T-helper 2 cell treated with Interferon-gamma antibody and Interleukin-4, amounts not matched to agents 5 μg/mL and 100 μg/mL, for 36 hours (primary cell): ENCODE measurements around the gene DIAPH1.

Experiments
- DNase-seq: peaks from one replicate; pipeline ENCODE4 v3.0.0; 2021; ENCODE audit warnings: low spot score
- H3K27ac Mint-ChIP-seq: one replicate; pipeline ENCODE4 v1.8.0; 2021; ENCODE audit warnings: mild to moderate bottlenecking, mixed read lengths
- H3K27me3 Mint-ChIP-seq: one replicate; pipeline ENCODE4 v1.8.0; 2021; ENCODE audit warnings: low read depth, mixed read lengths
- H3K36me3 Mint-ChIP-seq: one replicate; pipeline ENCODE4 v1.8.0; 2021; ENCODE audit warnings: low read depth, mixed read lengths
- H3K4me1 Mint-ChIP-seq: one replicate; pipeline ENCODE4 v1.8.0; 2021; ENCODE audit warnings: low read depth, mixed read lengths
- H3K4me3 Mint-ChIP-seq: one replicate; pipeline ENCODE4 v1.8.0; 2022; ENCODE audit warnings: mild to moderate bottlenecking, moderate library complexity, mixed read lengths
- H3K9me3 Mint-ChIP-seq: one replicate; pipeline ENCODE4 v1.8.0; 2021; ENCODE audit warnings: mixed read lengths

Gene DIAPH1

DNA sequence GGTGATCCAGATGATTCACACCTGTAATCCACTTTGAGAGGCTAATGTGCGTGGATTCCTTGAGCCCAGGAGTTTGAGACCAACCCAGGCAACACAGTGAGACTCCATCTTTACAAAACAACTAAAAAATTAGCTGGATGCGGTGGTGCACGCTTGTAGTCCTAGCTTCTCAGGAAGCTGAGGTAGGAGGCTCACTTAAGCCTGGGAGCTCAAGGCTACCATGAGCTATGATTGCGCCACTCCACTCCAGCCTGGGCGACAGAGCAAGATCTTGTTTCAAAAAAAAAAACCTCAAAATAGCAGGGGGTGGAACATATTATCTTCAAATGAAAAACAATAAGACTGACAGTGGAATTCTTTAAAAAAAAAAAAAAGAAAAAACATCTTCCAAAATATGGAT, 70.9 kb downstream of the DIAPH1 start:
- Mint-ChIP-seq H3K9me3 (peaks cover 28% of the 10 kb centered on the region), H3K36me3 (peaks cover 84% of the 10 kb centered on the region), H3K27me3 (no peaks in the 10 kb centered on the region), H3K27ac (no peak overlapping the region), H3K4me3 (no peak overlapping the region), H3K4me1 (no peaks in the 10 kb centered on the region)
- DNase-seq: no peak

GRCh38 chr5:141547488-141547887, 71.3 kb downstream of the DIAPH1 start:
- H3K9me3 Mint-ChIP-seq: peaks cover 28% of the 10 kb centered on the region
- H3K4me3 Mint-ChIP-seq: no peak overlapping the region
- H3K27me3 Mint-ChIP-seq: no peaks in the 10 kb centered on the region
- H3K27ac Mint-ChIP-seq: no peak overlapping the region
- peaks cover 83% of the 10 kb centered on the region for H3K36me3 Mint-ChIP-seq
- no peaks in the 10 kb centered on the region for H3K4me1 Mint-ChIP-seq
- DNase-seq: no peak

DNA sequence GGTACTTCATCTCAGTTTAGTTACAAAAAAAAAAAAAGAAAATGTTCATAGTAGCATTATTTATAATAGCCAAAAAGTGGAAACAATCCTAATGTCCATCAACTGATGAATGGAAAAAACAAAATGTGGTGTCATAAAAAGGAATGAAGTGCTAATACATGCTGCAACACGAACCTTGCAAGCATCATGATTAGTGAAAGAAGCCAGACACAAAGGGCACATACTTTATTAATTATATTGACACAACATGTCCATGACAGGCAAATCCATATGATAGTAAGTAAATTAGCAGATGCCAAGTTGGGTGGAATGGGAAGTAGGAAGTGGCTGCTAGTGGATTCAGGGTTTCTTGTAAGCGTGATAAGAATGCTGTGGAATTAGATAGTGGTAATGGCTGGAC, 75.7 kb downstream of the DIAPH1 start:
- Mint-ChIP-seq H3K4me1 (no peaks in the 10 kb centered on the region), H3K27me3 (no peaks in the 10 kb centered on the region), H3K9me3 (peaks cover 12% of the 10 kb centered on the region), H3K4me3 (no peak overlapping the region), H3K27ac (no peak overlapping the region), H3K36me3 (peaks cover 61% of the 10 kb centered on the region)
- DNase-seq: no peak

DNA sequence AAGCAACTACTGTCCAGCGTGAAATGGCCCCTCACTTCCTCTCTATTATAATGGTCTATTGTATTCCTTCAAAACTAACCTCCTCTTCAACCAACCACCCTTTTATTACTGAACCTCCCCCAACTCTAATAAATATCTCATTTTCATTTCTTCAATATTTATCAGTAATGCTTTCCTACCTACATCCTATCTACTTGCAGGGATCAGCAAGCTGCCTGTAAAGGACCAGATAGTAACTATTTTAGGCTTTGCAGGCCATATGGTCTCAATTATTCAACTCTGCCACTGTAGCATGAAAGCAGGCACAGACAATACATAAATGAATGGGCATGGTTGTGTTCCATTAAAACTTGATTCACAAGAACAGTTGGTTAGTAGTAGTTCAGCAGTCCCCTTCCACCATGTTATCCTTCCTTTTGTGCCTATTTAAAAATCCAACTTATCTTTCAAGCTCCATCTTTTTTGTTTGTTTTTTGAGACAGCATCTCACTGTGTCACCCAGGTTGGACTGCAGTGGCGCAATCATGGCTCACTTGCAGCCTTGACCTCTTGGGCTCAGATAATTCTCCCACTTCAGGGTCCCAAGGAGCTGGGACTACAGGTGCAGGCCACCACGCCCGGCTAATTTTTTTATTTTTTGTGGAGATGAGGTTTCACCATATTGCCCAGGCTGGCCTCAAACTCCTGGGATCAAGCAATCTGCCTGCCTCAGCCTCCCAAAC, 84.1 kb downstream of the DIAPH1 start:
- Mint-ChIP-seq H3K27ac (no peak overlapping the region), H3K9me3 (no peaks in the 10 kb centered on the region), H3K36me3 (peaks cover 27% of the 10 kb centered on the region), H3K4me3 (no peak overlapping the region), H3K4me1 (no peaks in the 10 kb centered on the region), H3K27me3 (no peaks in the 10 kb centered on the region)
- DNase-seq: no peak

GRCh38 chr5:141533897-141534296, 84.9 kb downstream of the DIAPH1 start:
- H3K4me3 Mint-ChIP-seq: no peak overlapping the region
- DNase-seq: no peak
- no peaks in the 10 kb centered on the region for H3K9me3 Mint-ChIP-seq
- H3K36me3 Mint-ChIP-seq: peaks cover 28% of the 10 kb centered on the region
- no peak overlapping the region for H3K27ac Mint-ChIP-seq
- no peaks in the 10 kb centered on the region for H3K4me1 Mint-ChIP-seq
- no peaks in the 10 kb centered on the region for H3K27me3 Mint-ChIP-seq

- Mint-ChIP-seq H3K27me3 (no peaks in the 10 kb centered on the region), H3K4me1 (no peaks in the 10 kb centered on the region), H3K9me3 (no peaks in the 10 kb centered on the region), H3K27ac (no peak overlapping the region), H3K36me3 (peaks cover 39% of the 10 kb centered on the region), H3K4me3 (no peak overlapping the region)
- DNase-seq: no peak
Observed at GRCh38 chr5:141532726-141533125, 86.1 kb downstream of the DIAPH1 start.

- Mint-ChIP-seq H3K9me3 (no peaks in the 10 kb centered on the region), H3K4me3 (no peak overlapping the region), H3K4me1 (no peaks in the 10 kb centered on the region), H3K36me3 (peaks cover 43% of the 10 kb centered on the region), H3K27me3 (no peaks in the 10 kb centered on the region), H3K27ac (no peak overlapping the region)
- DNase-seq: no peak
Observed at GRCh38 chr5:141529873-141530272, 88.9 kb downstream of the DIAPH1 start.

DNA sequence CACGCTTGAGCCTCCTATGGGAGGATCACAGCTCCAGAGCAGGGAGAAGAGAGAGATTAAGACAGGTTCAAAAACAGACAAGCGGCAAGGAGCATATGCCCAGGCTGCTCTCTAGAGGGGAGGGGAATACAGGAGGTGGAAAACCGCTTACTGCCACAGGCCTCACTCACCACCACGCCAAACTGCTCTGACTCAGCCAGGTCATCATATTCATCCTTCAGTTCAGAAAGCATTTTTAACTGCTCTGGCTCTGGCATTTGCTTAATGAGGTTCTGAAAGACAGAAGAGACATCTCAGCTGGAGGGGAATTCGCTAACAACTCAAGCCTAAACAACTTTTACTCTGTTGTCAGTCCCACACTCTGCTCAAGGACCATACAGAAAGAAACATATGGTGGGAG, 89.8 kb downstream of the DIAPH1 start:
- Mint-ChIP-seq H3K27ac (no peak overlapping the region), H3K9me3 (no peaks in the 10 kb centered on the region), H3K4me3 (no peak overlapping the region), H3K4me1 (no peaks in the 10 kb centered on the region), H3K27me3 (no peaks in the 10 kb centered on the region), H3K36me3 (peaks cover 43% of the 10 kb centered on the region)
- DNase-seq: no peak

DNA sequence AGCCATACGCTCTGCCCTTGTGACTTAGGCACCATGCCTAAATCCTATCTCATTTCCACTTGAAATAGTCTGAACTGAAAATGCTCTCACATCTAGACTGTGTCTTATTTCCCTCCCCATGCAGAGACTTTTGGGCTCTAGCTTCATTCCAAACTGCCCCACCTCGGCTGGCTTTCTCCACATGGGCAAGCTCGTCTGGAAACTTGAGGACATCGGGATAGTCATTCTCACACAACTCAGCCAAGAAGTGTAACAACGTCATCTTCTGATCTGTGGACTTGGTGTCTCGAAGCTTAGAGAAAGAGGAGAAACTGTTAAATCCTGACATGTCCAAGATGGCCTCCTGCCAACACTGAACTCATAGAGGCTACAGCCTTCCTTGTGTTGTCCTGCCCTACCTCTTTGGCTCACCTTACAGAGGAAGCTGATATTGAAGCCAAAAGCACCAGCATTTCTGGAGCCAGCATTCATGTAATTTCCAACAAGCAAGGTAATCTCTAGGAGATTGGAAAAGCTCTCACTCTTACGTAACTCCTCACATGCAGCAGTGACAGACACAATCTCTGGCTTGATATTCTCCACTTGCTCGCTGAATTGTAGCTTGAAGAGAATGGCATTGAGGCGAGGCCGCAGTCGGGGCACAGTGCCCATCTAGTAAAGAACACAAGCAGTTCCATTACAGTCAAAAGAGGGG, 90.4 kb downstream of the DIAPH1 start:
- H3K9me3 Mint-ChIP-seq: no peaks in the 10 kb centered on the region
- DNase-seq: no peak

DNA sequence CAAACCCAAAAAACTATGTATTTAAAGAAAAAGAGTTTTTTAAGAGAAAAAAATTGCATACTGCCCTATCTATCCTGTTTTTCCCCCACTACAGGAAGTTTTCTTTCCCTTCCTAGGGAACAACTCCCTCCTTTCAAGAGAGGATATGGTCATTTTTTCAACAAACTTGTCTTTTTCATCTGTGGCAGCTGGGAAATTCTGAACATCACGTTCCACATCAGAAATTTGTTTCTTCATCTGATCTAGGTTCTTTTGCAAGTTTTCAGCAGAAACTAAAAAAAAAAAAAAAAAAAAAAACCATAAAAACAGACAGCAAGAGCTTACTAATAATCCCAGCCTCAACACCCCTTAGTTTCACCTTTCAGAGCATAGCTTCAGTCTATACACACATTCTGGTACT, 91.4 kb downstream of the DIAPH1 start:
- H3K4me1 Mint-ChIP-seq: peaks cover 3% of the 10 kb centered on the region
- peaks cover 52% of the 10 kb centered on the region for H3K36me3 Mint-ChIP-seq
- H3K4me3 Mint-ChIP-seq: no peak overlapping the region
- no peak for DNase-seq
- H3K27me3 Mint-ChIP-seq: no peaks in the 10 kb centered on the region
- H3K27ac Mint-ChIP-seq: no peak overlapping the region
- no peaks in the 10 kb centered on the region for H3K9me3 Mint-ChIP-seq

More for the DNA sequence above, 90.4 kb downstream of the DIAPH1 start:
- H3K36me3 Mint-ChIP-seq: peaks cover 44% of the 10 kb centered on the region
- no peaks in the 10 kb centered on the region for H3K4me1 Mint-ChIP-seq
- H3K27ac Mint-ChIP-seq: no peak overlapping the region
- H3K27me3 Mint-ChIP-seq: no peaks in the 10 kb centered on the region
- H3K4me3 Mint-ChIP-seq: no peak overlapping the region

GRCh38 chr5:141525653-141526052, 93.1 kb downstream of the DIAPH1 start:
- Mint-ChIP-seq H3K4me1 (peaks cover 13% of the 10 kb centered on the region), H3K27ac (no peak overlapping the region), H3K27me3 (no peaks in the 10 kb centered on the region), H3K9me3 (no peaks in the 10 kb centered on the region), H3K36me3 (peaks cover 57% of the 10 kb centered on the region), H3K4me3 (no peak overlapping the region)
- DNase-seq: no peak

DNA sequence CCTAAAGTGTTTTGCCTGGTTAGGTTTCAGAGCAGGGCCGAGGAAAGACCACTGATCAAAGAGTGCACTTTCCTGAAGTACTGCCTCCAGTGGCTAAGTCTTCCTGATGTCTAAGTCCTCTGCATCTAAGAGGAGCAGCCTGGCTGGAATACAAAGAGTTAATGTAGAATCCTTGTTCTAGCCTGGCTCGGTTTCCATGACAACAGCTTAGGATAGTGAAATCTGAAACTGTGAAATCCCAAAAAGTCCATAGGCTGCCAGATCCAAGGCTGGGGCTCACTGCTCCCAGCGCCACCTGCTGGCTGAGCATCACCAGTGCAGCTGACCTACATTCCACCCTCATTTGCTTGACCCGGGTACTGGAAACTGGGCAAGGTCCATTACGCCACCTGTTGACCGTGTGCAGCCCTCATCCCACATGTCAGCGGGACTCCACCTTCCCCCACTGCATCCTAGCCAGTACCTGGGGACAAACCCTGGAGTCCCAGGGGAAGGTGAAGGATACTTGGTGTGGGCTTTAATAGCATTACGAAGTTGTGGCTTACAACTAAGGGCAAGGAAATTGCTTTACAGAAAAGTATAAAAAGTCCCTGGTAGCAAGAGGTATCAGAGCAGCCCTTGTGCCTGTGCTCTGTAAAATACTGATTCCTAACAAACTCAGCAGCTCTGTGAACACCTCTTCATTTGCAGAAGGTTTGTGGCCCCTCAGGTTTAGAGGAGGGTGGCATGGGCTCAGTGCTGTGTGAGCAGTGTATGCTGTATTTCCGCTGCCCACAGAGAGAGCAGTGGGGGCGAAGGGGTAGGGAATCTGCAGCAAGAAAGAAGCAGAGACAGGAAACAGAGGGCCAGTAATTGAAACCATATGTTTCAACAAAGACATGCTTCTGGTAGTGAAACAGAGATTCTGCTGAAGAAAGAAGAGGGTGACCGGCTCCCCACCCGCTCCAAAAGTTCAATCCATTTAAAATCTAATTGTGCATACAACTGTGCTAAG, 93.9 kb downstream of the DIAPH1 start:
- Mint-ChIP-seq H3K4me3 (no peak overlapping the region), H3K27me3 (no peaks in the 10 kb centered on the region), H3K9me3 (no peaks in the 10 kb centered on the region), H3K27ac (no peak overlapping the region), H3K4me1 (peaks cover 13% of the 10 kb centered on the region), H3K36me3 (peaks cover 65% of the 10 kb centered on the region)
- peak; percentile 38 for DNase-seq

GRCh38 chr5:141523991-141524390, 94.8 kb downstream of the DIAPH1 start:
- no peak for DNase-seq
- Mint-ChIP-seq H3K9me3 (no peaks in the 10 kb centered on the region), H3K4me1 (peaks cover 13% of the 10 kb centered on the region), H3K36me3 (peaks cover 71% of the 10 kb centered on the region), H3K27ac (no peak overlapping the region), H3K4me3 (no peak overlapping the region), H3K27me3 (no peaks in the 10 kb centered on the region)

DNA sequence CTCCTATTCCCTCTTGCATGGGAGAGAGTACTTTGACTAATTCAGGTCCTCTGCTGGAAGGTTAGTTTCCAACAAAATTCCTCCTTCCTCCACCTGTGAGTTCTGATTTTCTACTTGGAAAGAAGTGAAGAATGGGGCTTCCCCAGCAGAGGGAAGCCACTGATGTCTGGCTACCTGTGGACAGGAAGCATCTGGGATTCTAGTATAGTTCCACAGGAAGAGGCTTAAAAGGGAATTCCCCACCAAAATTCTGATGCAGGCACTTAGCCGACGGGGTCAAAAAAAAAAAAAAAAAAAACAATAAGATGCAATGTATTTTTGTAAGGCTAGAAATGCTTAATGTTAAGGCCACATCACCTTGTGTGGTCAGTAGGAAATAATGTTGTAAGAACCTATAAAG, 96.5 kb downstream of the DIAPH1 start:
- Mint-ChIP-seq H3K4me3 (no peak overlapping the region), H3K4me1 (peaks cover 13% of the 10 kb centered on the region), H3K9me3 (no peaks in the 10 kb centered on the region), H3K27ac (no peak overlapping the region), H3K36me3 (peaks cover 71% of the 10 kb centered on the region), H3K27me3 (no peaks in the 10 kb centered on the region)
- DNase-seq: no peak
